GM18951 (cell line): ENCODE data around the gene AOPEP.

Experiments used
- POLR2A ChIP-seq: IDR thresholded peaks from 4 replicates; pipeline ENCODE4 v1.6.1; 2011; ENCODE audit warnings: mild to moderate bottlenecking; ENCODE audit not compliant: insufficient read length, insufficient read depth; ENCODE audit errors: extremely low read depth
- in situ Hi-C: fragments of 300-500 bp; cut with MboI; formaldehyde crosslinking; loops from one replicate; pipeline ENCODE4 v1.12.0; 2022; ENCODE audit warnings: low sequenced_read_pairs, mixed read lengths, inconsistent platforms; ENCODE audit not compliant: unreplicated experiment

AOPEP gene

DNA sequence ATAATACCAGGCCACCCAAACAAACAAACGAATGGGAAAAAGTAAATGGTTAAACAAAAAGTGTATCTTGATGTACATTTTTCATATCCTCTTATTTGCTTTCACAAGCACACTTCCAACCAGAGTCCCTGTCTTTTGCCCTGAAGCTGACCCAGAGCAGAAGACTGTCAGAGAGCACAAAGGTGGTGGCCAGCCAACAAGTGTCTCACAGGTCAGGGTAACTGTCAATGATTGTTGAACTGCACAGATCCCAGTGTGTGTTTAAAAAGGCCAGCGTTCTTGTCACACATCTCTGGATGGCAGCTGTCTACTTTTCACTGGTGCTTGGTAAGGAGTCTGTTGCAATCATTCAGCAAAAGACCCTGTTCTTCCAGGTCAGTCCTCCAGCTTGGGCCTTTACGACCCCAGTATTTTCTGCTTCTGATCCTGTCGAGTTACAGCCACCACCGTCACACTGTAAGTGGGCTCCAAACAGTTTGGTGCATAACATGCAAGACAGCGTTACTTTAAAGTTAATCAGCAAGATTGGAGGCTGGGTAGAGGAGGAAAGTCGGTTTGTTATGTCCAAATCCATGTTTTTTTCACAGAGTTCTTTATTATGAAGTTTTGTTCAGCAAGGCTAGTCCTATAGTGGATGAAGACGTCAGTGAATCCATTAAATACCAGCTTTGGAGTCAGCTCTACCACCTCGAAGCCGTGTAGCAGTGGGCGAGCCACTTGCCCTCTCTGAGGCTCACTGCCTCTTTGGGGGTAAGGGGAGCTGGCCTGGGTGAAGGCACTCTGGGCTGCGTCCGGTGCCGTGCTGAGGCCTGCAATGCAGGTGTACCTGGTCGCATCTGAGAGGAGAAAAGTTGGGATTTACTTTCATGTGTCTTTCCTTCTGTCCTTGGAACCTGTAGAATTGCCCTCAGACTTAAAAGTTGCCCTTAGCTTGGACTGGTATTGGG lies 265.7 kb downstream of the AOPEP start:
- TF ChIP-seq POLR2A: no peak
- in situ Hi-C loops: no loop called here

- no peak for TF ChIP-seq POLR2A
- in situ Hi-C loops: no loop called here
Measured at GRCh38 chr9:94993160-94993820, 266.8 kb downstream of the AOPEP start.

DNA sequence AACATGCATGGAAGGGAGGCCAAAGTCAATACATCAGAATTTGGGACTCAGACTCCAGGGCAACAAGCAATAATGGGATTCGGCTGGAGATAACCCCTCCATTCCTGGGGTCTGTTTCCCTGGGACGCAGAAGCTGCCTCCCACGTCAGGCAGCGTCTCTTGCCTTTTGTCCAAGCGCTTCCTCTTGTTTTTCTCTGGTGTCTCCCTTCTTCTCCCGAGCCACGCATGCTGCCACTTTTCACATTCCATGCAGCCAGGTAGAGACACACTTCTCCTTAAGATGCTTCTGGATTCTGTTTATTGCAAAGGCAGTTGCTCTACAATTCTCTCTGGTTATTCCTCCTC lies 267.3 kb downstream of the AOPEP start:
- in situ Hi-C loops: no loop called here
- TF ChIP-seq POLR2A: no peak

DNA sequence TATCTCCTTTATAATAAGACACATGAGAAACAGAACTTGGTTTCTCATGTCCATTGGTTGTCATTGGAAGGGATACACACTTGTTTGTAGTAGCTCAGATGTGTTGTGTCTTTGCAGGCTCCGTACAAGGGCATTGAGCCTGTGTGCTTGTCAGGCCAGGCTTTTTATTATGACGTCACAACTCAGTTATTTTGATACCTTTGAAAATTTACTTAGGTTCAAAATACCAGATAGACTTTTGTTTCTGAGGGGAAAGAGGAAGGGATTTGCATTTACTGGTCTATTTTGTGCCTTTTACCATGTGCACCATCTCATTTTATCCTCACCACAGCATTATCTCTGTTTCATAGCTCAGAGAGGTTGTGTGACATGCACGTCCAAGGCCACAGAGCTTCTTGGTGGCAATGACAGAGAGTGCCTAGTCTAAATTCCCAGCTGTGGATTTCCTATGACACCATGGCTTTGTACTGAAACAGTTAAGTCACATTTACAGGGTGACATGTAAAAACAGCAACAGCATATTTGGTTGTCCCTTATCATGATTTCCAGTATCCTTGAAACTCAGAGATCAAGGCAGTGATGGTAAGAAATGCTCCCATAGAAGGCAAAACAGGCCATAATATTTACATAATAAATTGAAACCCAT lies 268.7 kb downstream of the AOPEP start:
- TF ChIP-seq POLR2A: no peak
- in situ Hi-C loops: no loop called here

DNA sequence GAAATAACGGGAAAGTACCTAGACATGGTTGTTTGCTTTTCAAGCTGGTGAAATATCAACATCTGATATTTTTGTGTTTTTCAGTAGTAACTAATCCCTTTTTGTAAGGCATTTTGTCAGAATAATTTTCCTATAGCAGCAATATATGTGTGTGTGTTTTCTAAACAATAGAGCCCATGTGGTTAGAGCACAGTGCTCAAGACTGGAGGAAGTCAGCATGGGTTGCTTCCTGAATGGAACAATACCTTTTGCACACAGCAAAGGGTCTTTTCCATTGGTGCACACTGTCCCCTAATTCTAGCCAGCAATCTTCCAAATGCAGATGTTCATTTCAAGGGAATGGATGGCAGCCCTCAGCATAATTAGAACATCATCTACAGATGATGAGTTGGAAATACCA lies 270.1 kb downstream of the AOPEP start:
- no peak for TF ChIP-seq POLR2A
- in situ Hi-C loops: no loop called here

GRCh38 chr9:94997727-94998126 lies 271.2 kb downstream of the AOPEP start:
- in situ Hi-C loops: no loop called here
- TF ChIP-seq POLR2A: no peak

DNA sequence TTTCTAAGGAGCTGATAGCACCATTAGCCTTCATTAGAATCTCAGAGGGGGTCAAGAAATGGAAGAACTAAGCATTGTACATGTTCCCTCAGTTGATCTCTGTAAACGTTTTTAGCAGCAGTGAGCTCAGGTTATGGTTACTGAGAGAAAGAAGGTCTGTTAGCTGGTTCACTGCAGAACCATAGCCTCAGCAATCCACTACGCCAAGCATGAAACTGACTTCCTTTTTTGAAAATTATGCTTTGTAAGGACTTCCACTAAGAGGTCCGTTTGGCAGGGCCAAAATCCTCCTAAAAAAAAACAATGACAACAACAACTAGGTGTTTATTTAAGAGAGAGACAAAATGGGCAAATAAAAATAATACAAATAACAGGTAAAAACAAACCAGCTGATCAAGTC lies 273.3 kb downstream of the AOPEP start:
- TF ChIP-seq POLR2A: no peak
- in situ Hi-C loops: no loop called here

DNA sequence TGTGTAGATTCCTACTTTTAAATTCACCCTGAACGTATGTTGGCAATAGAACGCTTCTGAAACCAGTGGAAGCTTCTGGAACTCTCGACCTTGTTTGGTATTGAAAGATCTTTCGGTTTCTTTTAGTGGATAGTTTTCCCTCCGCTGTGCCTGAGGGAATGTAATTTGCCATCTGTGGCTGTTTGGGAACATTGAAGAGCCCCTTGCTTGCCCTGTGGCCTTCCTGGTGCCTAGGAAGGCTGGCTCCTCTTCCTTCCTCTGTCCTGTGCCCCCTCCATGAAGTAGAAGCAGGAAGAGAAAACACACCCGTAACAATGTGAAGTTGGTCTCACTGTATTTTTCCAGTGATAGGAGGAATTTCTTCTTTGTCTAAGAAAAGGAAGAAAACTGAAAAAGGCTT lies 274.3 kb downstream of the AOPEP start:
- in situ Hi-C loops: no loop called here
- TF ChIP-seq POLR2A: no peak

DNA sequence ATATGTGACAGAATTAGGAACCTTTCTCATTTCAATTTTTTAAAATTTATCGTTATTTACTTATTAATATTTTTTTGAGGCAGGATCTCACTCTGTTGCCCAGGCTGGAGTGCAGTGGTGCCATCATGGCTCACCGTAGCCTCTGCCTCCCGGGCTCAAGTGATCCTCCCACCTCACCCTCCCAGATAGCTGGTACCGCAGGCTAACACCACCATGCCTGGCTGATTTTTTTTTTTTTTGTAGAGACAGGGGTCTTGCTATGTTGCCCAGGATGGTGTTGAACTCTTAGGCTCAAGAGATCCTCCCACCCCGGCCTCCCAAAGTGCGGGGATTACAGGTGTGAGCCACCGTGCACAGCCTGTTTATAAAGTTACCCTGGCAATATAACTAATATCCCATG lies 275.2 kb downstream of the AOPEP start:
- TF ChIP-seq POLR2A: no peak
- in situ Hi-C loops: no loop called here

DNA sequence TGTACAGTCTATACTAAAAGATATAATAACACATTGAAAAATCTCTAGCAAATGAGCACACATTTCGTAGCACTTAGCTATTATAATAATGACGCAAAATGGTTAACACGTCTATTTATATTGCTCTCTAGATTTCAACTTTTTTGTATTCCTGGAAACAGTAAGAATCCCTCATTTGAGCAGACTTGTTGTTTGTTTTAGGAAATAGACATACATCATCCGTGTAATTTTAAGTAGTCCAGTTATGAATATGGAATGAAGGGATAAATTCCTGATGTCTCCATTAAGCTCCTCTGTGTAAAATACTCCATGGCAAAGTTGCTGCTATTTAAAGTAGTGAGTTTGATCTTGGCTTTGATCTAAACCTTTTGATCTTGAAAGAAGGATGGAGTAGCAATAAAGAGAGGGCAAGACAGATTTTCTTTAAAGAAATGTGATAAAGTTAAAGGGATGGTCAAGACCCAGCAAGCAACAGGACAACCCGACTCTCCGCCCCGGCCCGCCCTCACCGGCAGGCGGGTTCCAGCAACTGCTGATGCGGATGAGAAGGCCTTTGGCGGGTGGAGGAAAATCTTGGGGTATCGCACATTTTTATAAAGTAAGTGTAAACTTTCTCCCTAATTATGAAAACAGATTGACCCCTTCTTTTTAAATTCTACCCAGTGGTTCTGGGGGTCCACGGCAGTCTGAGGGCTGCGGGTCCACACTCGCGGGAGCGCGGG lies 277.4 kb downstream of the AOPEP start:
- no peak for TF ChIP-seq POLR2A
- in situ Hi-C loops: no loop called here

DNA sequence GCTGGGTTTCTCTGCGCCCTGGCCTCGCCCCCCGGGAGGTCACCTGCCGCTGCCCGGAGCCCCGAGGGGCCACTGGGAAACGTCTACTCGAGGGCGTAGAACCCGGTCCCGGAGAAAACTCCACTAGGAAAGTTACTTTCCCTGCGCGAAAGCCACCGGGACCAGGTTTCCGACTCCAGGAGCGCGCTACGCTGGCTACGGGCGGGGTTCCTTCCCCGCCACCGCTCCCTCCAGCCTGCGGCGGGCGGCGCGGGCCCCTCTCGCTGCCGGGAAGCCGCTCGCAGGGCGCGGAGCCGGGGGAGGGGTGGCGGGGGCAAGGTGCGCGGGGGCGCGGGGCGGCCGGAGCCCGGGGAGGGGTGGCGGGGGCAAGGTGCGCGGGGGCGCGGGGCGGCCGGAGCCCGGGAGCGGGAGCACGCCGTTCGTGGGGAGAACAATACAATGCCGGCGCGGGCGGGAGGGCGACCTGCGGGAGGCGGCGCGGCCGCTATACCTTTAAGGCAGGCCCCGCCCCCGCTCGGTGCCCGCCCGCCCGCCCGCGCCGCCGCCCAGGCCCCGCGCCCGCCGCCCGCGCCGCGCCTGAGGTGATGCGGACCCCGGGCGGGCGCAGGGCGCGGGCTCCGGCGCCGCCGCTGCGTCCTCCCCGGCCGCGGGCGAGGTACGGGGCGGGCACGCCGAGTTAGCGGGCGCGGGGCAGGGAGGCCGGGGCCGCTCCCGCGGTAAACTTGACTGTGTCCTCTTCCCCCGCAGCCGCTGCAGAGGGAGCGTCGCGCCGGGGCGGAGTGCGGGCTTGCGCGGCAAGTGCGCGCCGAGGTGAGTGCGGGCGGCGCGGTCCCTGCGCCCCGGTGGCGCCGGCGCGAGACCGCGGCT lies 278.1 kb downstream of the AOPEP start:
- in situ Hi-C loops: no loop called here

More for the DNA sequence above, 278.1 kb downstream of the AOPEP start:
- peak; percentile 42 for TF ChIP-seq POLR2A
